Stomach (tissue), 9 donors: ENCODE measurements around the gene ATP5ME. TPM values are rescaled to one million over a fixed set of nuclear protein-coding genes. Genes with fewer than 3 reads are reported as not detected.

Experiments used
- DNase-seq, 2 donors: peaks; one replicate each; pipeline versions ENCODE4 v3.0.0 to v3.0.0-alpha.2; 2013 to 2019
- H3K27ac ChIP-seq, 5 donors: fragments of 200-600 bp in 4 of 5; sonication (generic) in 4 of 5; one replicate each; pipeline ENCODE4 v1.5.1; 2013 to 2019; ENCODE audit warnings: mild to moderate bottlenecking in 1 of 5, moderate library complexity in 1 of 5
- H3K27me3 ChIP-seq, 3 donors: fragments of 200-600 bp; sonication (generic); one replicate each; pipeline ENCODE4 v1.5.1; 2017 to 2019; ENCODE audit warnings: mixed run types in 1 of 3
- H3K36me3 ChIP-seq, 4 donors: fragments of 200-600 bp; sonication (generic); 1 replicate in 3 of 4; 2 replicates in 1 of 4; pipeline ENCODE4 v1.5.1; 2016 to 2019
- H3K4me1 ChIP-seq, 4 donors: fragments of 200-600 bp; sonication (generic); one replicate each; pipeline ENCODE4 v1.5.1; 2016 to 2019
- H3K4me3 ChIP-seq, 4 donors: fragments of 200-600 bp; sonication (generic) in 3 of 4; one replicate each; pipeline ENCODE4 v1.5.1; 2016 to 2019; ENCODE audit warnings: mild to moderate bottlenecking in 1 of 4
- H3K9me3 ChIP-seq, 4 donors: fragments of 200-600 bp; sonication (generic); one replicate each; pipeline ENCODE4 v1.5.1; 2016 to 2019
- EP300 ChIP-seq: sonication (generic); formaldehyde crosslinking; IDR thresholded peaks from one replicate; pipeline ENCODE4 v1.6.1; 2017; ENCODE audit warnings: antibody characterized with exemption
- POLR2A ChIP-seq, 4 donors: fragments of 450-650 bp; IDR thresholded peaks; one replicate each; pipeline ENCODE4 v1.6.1; 2016; ENCODE audit warnings: antibody characterized with exemption in 4 of 4, control low read depth in 2 of 4, mild to moderate bottlenecking in 1 of 4, moderate library complexity in 1 of 4
- POLR2AphosphoS5 ChIP-seq, 3 donors: sonication (generic); formaldehyde crosslinking; IDR thresholded peaks; one replicate each; pipeline ENCODE4 v1.6.1; 2016; ENCODE audit warnings: antibody characterized with exemption in 3 of 3
- WGBS, 5 donors: extraction: QIAGEN DNeasy Blood & Tissue Kit in 3 of 5; methylation state at CpG; one replicate each; pipeline versions ENCODE4 v1.1.5 to v1.1.7; 2013 to 2018; 5-methylcytosine and 5-hydroxymethylcytosine counted together
- intact Hi-C: fragments of 100-400 bp; cut with DNase I; formaldehyde crosslinking; loops from one replicate; pipeline ENCODE4 v1.15.1; 2023; ENCODE audit warnings: low total_unique reads
- polyA plus RNA-seq, 3 donors: library from polyadenylated mRNA; stranded (reverse); fragments of 200-250 nt; gene quantifications; one replicate each; pipeline ENCODE4 v1.2.3, GENCODE V29; 2013
- total RNA-seq, 5 donors: library from RNA; depleted of rRNA; stranded (reverse); fragments of >200 nt; gene quantifications; one replicate each; pipeline versions ENCODE4 v1.1.0 to v1.2.3, GENCODE V29; 2014 to 2016
- TF ChIP-seq, protein P1 (sequence below), 7 experiments: fragments of 450-650 bp in 4 of 7; fragments of 200-600 bp in 3 of 7; sonication (generic) in 3 of 7; IDR thresholded peaks; one replicate each; pipeline ENCODE4 v1.5.1; 2016 to 2019; ENCODE audit warnings: antibody characterized with exemption in 7 of 7, control low read depth in 2 of 7, mild to moderate bottlenecking in 1 of 7
- donor health status: healthy with polysubstance abuse.
- donor health status: Bipolar disorder and iron deficiency.
- donor health status: healthy.

The ATP5ME gene
- total and polyA plus RNA-seq, 8 donors = 8.0 to 876 (median 471) TPM

DNA sequence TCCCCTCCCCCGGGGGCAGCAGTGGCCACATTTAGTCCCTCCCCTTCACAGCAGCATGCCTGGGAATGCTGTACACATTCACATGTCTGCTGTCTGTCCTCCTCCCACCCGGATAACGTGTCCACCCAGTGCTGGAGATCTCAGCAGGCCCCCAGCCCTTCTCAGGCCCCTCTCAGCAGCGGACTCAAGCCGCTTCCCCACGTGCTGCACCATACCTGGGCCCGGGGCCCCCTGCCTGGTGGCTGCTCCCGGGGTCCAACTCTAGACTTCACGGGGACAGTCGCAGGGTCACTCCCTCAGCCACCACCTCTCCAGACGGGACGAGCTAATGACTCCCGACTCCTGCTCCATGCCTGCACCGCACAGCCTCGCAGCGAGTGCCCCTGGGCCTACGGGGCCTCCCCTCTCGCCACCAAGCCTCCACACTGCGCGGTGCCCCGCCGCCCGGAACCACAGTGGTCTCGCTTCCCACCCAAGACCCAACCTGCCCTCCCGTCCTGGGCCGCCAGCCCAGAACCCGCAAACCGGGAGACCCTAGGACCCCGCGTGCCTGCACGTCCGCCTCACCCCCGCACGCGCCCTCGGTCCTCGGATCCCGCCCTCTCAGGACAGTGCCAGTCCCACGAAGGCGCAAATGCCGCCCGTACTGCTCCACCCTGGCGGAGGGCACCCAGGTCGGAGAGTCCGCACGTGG, 30.3 kb upstream of the ATP5ME start:
- DNase-seq = peak in 1 of 2 donors; percentile 33
- peaks cover 20 to 53% (median 37%) of the 10 kb centered on the region in 4 donors for H3K4me1 ChIP-seq
- no peak overlapping the region for H3K4me3 ChIP-seq
- no peaks in the 10 kb centered on the region for H3K36me3 ChIP-seq
- H3K9me3 ChIP-seq = no peaks in the 10 kb centered on the region
- H3K27me3 ChIP-seq = no peaks in the 10 kb centered on the region
- TF ChIP-seq, protein P1, sequence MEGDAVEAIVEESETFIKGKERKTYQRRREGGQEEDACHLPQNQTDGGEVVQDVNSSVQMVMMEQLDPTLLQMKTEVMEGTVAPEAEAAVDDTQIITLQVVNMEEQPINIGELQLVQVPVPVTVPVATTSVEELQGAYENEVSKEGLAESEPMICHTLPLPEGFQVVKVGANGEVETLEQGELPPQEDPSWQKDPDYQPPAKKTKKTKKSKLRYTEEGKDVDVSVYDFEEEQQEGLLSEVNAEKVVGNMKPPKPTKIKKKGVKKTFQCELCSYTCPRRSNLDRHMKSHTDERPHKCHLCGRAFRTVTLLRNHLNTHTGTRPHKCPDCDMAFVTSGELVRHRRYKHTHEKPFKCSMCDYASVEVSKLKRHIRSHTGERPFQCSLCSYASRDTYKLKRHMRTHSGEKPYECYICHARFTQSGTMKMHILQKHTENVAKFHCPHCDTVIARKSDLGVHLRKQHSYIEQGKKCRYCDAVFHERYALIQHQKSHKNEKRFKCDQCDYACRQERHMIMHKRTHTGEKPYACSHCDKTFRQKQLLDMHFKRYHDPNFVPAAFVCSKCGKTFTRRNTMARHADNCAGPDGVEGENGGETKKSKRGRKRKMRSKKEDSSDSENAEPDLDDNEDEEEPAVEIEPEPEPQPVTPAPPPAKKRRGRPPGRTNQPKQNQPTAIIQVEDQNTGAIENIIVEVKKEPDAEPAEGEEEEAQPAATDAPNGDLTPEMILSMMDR (IDR thresholded peaks at IDR 0.05) = no peak
- no peak for TF ChIP-seq EP300
- TF ChIP-seq POLR2A (IDR thresholded peaks at IDR 0.05) = no peak
- no peak for TF ChIP-seq POLR2AphosphoS5 (IDR thresholded peaks at IDR 0.05)
- intact Hi-C loops = no loop called here
- no peak overlapping the region for H3K27ac ChIP-seq
- 91 to 94% (median 93%) methylated on average over 39 to 46 of the region's 46 CpGs for WGBS, 5 donors

DNA sequence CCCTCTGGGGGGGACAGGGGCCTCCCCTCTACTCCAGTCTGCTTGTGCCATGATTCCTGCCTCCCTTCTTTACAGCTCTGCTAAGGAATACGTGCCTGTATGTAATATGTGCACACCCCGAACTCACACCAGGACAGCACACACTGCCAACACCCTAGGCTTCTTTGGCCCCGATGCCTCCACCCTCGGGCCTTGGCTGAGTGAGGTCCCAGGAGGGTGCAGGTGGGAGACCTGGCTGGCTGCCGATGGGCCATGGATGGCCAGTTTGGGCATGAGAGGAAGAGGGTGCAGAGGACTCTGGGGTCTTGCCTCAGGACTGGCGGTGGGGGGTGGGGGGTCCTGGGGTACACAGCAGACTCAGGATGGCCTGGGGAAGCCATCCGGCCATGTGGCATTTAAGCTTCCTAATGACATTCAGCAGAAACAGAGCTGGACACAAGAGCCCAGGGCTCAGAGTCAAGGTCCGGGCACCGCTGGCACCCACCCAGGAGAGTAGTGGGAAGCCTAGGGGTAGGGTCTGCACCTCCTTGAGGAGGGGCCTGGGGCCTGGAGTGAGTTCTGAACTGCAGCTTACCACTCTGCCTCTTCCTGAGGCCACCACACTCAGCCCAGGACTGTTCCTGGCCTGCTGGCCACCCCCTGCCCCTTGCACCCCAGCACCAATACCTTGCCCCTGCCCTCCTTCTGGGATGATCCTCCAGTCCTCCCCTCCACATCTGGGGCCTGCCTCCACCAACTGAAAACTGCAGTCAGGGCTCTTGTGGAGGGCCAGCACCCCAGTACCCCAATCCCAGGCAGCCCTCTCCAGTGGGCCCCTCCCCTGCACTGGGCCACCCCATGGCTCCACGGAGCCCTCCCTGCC, 29.5 kb upstream of the ATP5ME start:
- WGBS, 5 donors = 77 to 89% (median 84%) methylated on average over 10 of the region's 10 CpGs

GRCh38 chr4:702618-703048, 28.6 kb upstream of the ATP5ME start:
- no peak overlapping the region for H3K4me3 ChIP-seq
- DNase-seq = peak; percentile 56 to 90
- no peaks in the 10 kb centered on the region for H3K9me3 ChIP-seq
- H3K27me3 ChIP-seq = no peaks in the 10 kb centered on the region
- H3K4me1 ChIP-seq = peaks cover 10 to 42% (median 25%) of the 10 kb centered on the region in 4 donors
- intact Hi-C loops = no loop called here
- peak overlapping the region in 3 of 5 donors; percentile 7 to 26 (median 18) for H3K27ac ChIP-seq
- no peaks in the 10 kb centered on the region for H3K36me3 ChIP-seq
- TF ChIP-seq POLR2A (IDR thresholded peaks at IDR 0.05) (no peak), POLR2AphosphoS5 (IDR thresholded peaks at IDR 0.05) (peak in 2 of 3 donors; percentile 5 to 43)
- WGBS, 5 donors = 34 to 59% (median 43%) methylated on average over 4 to 7 of the region's 7 CpGs

More for the DNA sequence above, 29.5 kb upstream of the ATP5ME start:
- no peak overlapping the region for H3K27ac ChIP-seq
- TF ChIP-seq EP300 (no peak), POLR2A (IDR thresholded peaks at IDR 0.05) (no peak), POLR2AphosphoS5 (IDR thresholded peaks at IDR 0.05) (no peak)
- TF ChIP-seq, protein P1 (IDR thresholded peaks at IDR 0.05) = no peak
- no peaks in the 10 kb centered on the region for H3K36me3 ChIP-seq
- no peak for DNase-seq
- no peaks in the 10 kb centered on the region for H3K27me3 ChIP-seq
- no peaks in the 10 kb centered on the region for H3K9me3 ChIP-seq
- intact Hi-C loops = no loop called here
- H3K4me1 ChIP-seq = peaks cover 20 to 52% (median 32%) of the 10 kb centered on the region in 4 donors
- no peak overlapping the region for H3K4me3 ChIP-seq

GRCh38 chr4:700587-701264, 26.6 kb upstream of the ATP5ME start:
- Histone ChIP-seq H3K27ac (no peak overlapping the region), H3K9me3 (no peaks in the 10 kb centered on the region), H3K4me1 (peaks cover 0 to 28% (median 14%) of the 10 kb centered on the region in 4 donors), H3K27me3 (no peaks in the 10 kb centered on the region), H3K36me3 (no peaks in the 10 kb centered on the region), H3K4me3 (no peak overlapping the region)
- intact Hi-C loops = no loop called here
- no peak for TF ChIP-seq EP300
- 68 to 77% (median 71%) methylated on average over 16 of the region's 16 CpGs for WGBS, 5 donors
- peak in 1 of 2 donors; percentile 62 for DNase-seq
